GM19023 (cell line): Measurements from ENCODE around the gene CD164.
"Not testable (repeated sequence)": the region's sequence is repeated elsewhere in the genome, so short reads cannot be mapped to it uniquely, and the experiment has no call there.

Experiments
- ATAC-seq: cut with Tn5 transposase; IDR thresholded peaks from one replicate; pipeline ENCODE4 v1.9.1; 2021; ENCODE audit warnings: mild to moderate bottlenecking, moderate library complexity; ENCODE audit not compliant: unreplicated experiment

The CD164 gene

GRCh38 chr6:109344226-109344625 is 38.0 kb downstream of the CD164 start:
- no peak for ATAC-seq

- no peak for ATAC-seq
Measured at GRCh38 chr6:109343518-109343917, 38.7 kb downstream of the CD164 start.

DNA sequence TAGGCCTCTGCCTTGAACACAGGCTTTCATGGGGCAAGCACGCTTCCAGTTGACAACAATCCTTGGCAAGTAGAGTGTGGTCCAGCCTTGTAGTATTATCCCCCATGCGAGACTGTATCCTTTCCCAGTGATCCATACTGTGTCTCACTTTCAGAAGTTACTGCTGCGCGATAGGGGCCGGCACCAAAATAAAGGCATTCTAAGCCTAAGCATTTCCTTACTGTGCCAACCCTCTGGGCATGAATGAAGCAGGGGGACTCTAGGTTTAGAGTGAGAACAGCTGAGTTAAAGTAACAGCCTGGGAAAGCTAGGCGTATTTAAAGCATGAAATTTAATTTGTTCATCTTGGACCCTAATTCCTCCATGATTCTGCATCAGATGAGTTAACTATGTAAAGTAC is 39.4 kb downstream of the CD164 start:
- no peak for ATAC-seq

GRCh38 chr6:109342506-109342905 is 39.8 kb downstream of the CD164 start:
- ATAC-seq, result no peak

- ATAC-seq, result no peak
Measured at GRCh38 chr6:109340811-109341210, 41.5 kb downstream of the CD164 start.

GRCh38 chr6:109339906-109340678 is 42.2 kb downstream of the CD164 start:
- no peak for ATAC-seq

DNA sequence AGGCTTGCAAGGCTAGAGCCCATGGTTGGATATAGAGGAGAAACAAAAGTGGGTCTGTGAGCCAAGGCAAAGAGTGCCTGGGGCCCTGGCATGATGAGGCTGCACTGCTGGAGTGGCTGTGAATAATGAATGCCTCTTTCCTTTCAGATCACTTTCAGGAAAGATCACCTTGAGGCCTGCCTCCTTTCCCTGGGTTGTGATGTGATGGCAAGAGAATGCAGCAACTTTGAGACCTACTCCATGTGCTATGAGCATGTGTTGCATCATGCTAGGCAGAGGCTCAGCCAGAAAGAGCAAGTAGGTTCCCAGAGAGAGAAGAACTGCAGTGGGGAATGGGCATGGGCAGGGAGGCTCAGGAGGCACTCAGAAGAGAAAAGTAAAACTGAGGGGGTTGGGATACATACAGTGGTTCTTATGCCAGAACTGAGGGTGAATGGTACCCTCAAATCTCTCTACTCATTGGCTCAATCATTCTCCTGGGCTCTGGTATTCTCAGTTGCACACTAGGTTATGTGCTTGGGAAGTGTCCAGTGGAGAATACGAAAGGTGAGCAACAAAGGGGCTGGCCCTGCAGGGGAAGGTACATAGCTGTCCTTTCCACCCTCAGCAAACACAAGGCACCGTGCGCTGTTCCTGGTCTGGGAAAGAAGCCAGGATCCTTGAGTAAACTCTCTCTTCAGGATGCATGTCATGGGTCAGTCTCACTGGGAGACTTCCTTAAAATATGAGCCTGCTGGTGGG is 45.9 kb downstream of the CD164 start:
- ATAC-seq, result no peak

- not testable (repeated sequence) for ATAC-seq
Measured at GRCh38 chr6:109333870-109334269, 48.4 kb downstream of the CD164 start.

DNA sequence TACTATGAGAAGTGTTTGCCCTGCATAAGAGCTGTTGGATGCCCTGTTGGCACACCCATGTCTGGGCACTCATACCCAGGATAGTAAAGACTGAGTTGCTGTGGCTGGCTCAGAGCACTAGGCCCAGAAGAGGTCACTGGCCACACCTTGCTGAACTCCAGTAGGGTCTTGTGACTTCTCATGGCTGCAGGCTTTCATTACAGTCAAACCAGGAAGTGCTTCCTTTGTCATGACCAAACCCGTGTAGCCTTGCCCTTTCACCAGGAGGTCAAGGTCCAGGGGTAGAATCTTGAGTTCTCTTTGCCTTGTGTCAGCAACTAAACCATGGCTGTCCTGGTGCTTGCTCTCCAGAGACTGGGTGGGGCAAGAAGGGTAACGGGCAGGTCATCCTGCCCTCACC is 49.5 kb downstream of the CD164 start:
- no peak for ATAC-seq

DNA sequence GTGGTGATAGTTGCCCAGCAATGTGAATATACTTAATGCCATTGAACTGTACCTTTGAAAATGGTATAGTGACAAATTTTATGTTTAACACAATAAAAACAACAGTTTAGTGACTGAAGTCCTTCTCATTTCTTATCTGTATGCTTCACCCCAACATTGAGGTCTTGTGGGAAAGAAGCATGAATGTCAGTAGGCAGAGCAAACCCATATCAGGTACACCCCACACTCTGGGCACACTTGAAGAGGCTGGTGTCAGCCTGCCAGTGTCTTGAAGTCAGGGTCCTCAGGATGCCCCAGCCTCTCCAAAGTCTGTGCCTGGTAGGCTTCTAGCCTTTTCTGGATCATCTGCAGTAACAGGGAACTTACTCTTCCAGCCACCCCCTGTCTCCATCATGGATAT is 51.2 kb downstream of the CD164 start:
- ATAC-seq, result no peak

- ATAC-seq, result no peak
Measured at GRCh38 chr6:109330263-109330662, 52.0 kb downstream of the CD164 start.

- no peak for ATAC-seq
Measured at GRCh38 chr6:109328629-109329028, 53.6 kb downstream of the CD164 start.

- no peak for ATAC-seq
Measured at GRCh38 chr6:109327959-109328358, 54.3 kb downstream of the CD164 start.

DNA sequence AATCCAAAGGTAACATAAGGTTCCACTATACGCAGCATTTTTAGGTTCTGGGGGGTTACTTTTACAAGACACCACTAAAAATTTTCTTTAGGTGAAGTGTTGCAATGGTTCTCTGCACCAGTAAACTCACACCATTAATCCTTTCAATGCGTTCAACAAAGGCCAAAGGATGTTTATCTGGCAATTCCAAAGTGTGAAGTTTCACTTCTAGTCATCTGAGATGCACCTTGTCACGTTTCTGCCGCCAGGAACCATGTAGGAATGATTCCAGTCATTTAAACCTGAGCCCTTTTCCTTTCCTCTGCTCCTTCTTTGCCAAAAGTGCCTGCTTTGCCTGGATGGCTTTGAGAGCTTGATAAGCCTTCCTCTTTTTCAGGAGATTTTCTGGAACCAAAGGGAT is 54.8 kb downstream of the CD164 start:
- no peak for ATAC-seq

- no peak for ATAC-seq
Measured at GRCh38 chr6:109326351-109326750, 55.9 kb downstream of the CD164 start.

DNA sequence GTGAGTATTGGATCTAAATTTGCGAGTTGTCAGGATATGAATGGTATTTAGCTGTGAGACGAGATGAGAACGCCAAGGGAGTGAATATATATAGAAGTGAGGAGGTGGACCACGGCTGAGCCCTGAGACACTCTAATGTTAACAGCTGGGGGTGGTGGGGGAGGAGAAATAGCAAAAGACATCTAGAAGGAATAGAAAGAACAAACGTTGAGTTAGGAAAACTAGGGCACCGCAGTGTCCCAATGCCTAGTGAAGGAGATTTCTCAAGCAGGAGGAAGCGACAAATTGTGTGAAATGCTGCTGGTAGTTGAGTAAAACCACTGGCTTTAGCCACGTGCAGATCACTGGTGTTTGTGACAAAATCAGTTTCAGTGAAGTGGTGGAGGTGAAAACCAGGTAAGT is 56.9 kb downstream of the CD164 start:
- no peak for ATAC-seq

- no peak for ATAC-seq
Measured at GRCh38 chr6:109323241-109323640, 59.0 kb downstream of the CD164 start.

GRCh38 chr6:109322825-109323224 is 59.4 kb downstream of the CD164 start:
- ATAC-seq, result no peak

- ATAC-seq, result no peak
Measured at GRCh38 chr6:109321752-109322151, 60.5 kb downstream of the CD164 start.

DNA sequence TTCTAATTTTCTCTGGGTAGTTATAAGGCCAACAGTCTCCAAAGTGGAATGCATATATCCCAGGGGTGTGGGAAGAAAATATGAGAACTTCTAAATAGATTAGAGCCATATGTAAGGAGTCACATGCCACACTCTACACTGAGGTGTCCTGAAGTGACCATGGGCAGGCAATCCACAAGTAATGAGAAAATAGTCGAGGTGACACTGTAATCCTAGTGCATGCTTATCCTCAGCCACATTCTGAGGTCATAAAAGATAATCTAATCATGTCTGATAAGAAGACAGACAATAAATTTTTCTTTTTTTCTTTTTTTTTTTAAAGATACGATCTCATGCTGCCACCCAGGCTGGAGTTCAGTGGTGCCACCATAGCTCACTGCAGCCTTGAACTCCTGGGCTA is 62.2 kb downstream of the CD164 start:
- no peak for ATAC-seq

DNA sequence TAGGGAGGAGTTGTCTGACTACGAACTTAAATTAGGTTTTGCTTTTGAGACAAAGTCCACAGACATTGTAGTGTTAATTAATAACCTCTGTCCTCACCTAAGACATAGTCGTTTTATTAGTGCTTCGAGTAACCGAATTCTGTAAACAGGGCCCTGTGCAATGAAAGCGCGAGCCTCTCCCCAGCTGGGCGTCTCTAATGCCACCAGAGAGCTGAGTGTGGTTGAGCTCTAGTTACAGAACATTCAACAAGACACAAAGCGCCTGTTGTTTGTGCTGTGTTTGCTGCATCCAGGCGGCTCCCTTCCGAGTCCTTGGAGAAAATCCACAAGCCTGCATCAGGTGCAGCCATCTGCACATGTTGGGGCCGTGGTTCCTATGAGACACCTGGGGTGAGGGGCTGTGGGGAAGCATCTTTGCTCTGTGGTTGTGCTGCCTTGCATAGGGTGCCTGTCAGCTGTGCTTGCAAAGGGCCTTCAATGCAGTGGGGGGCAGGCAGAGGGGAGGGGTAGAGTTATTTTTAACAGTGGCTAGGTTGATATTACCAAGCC is 63.9 kb downstream of the CD164 start:
- no peak for ATAC-seq

DNA sequence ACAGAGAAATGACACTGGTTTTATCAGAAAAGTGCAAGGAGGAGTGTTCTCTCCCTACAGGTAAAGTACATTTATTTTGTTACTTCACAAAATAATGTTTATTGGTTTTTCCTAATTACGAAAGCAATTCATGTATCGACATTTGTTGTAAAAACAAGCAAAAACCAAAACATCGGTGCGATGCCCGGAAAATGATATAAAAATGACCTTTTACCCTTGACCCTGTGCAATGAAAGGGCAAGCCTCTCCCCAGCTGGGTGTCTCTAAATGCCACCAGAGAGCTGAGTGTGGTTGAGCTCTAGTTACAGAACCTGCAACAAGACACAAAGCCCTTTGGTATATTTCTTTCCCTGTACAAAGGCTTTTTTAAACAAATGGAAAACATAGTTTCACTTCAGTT is 65.4 kb downstream of the CD164 start:
- no peak for ATAC-seq
